SK-N-SH treated with all-trans-retinoic acid at 6 μM for 48 hours (cell line): ENCODE measurements around the gene CACNA2D3.
"Not testable (repeated sequence)": the region's sequence is repeated elsewhere in the genome, so short reads cannot be mapped to it uniquely, and the experiment has no call there.

ENCODE experiments used
- ATAC-seq: fragments of 200-7000 bp; cut with Tn5 transposase; 3 replicates; pipeline ENCODE4 v1.9.1; 2020; ENCODE audit warnings: mild to moderate bottlenecking, moderate library complexity
- ARNTL ChIP-seq: fragments of 450-650 bp; formaldehyde crosslinking; IDR thresholded peaks from 2 replicates; pipeline ENCODE4 v1.5.0; 2020; ENCODE audit warnings: low read depth, mild to moderate bottlenecking, moderate library complexity, borderline replicate concordance
- BACH2 ChIP-seq: fragments of 250-450 bp; sonication (Bioruptor Pico); IDR thresholded peaks from 2 replicates; pipeline ENCODE4 v1.9.0; 2021; ENCODE audit warnings: mild to moderate bottlenecking, borderline replicate concordance
- CSDC2 ChIP-seq: fragments of 250-450 bp; sonication (Bioruptor Pico); IDR thresholded peaks from 2 replicates; pipeline ENCODE4 v1.5.0; 2020; ENCODE audit warnings: mild to moderate bottlenecking, moderate library complexity
- ESRRG ChIP-seq: fragments of 250-450 bp; sonication (Bioruptor Pico); IDR thresholded peaks from 2 replicates; pipeline ENCODE4 v1.6.1; 2021; ENCODE audit warnings: mild to moderate bottlenecking
- GLIS3 ChIP-seq: fragments of 250-450 bp; sonication (Bioruptor Pico); IDR thresholded peaks from 2 replicates; pipeline ENCODE4 v1.5.0; 2020; ENCODE audit warnings: mild to moderate bottlenecking, moderate library complexity
- ISL1 ChIP-seq: fragments of 250-450 bp; sonication (Bioruptor Pico); IDR thresholded peaks from 2 replicates; pipeline ENCODE4 v2.1.2; 2022; ENCODE audit warnings: mild to moderate bottlenecking, moderate library complexity
- OSR1 ChIP-seq: fragments of 250-450 bp; sonication (Bioruptor Pico); IDR thresholded peaks from 2 replicates; pipeline ENCODE4 v1.8.0; 2022; ENCODE audit warnings: moderate library complexity, mild to moderate bottlenecking, inconsistent platforms
- PPARA ChIP-seq: fragments of 250-450 bp; sonication (Bioruptor Pico); IDR thresholded peaks from 2 replicates; pipeline ENCODE4 v1.5.0; 2020; ENCODE audit warnings: mild to moderate bottlenecking, borderline replicate concordance
- RARB ChIP-seq: fragments of 250-450 bp; sonication (Bioruptor Pico); IDR thresholded peaks from 2 replicates; pipeline ENCODE4 v1.8.0; 2021; ENCODE audit warnings: mild to moderate bottlenecking, moderate library complexity
- SNAI2 ChIP-seq: fragments of 250-450 bp; sonication (Bioruptor Pico); IDR thresholded peaks from 2 replicates; pipeline ENCODE4 v1.5.0; 2020; ENCODE audit warnings: mild to moderate bottlenecking, moderate library complexity
- TOX ChIP-seq: fragments of 250-450 bp; sonication (Bioruptor Pico); IDR thresholded peaks from 2 replicates; pipeline ENCODE4 v1.8.0; 2021; ENCODE audit warnings: mild to moderate bottlenecking, moderate library complexity, borderline replicate concordance
- ZC3H10 ChIP-seq: fragments of 250-450 bp; sonication (Bioruptor Pico); IDR thresholded peaks from 2 replicates; pipeline ENCODE4 v1.5.1; 2021; ENCODE audit warnings: mild to moderate bottlenecking, moderate library complexity
- ZFP3 ChIP-seq: fragments of 250-450 bp; sonication (Bioruptor Pico); IDR thresholded peaks from 2 replicates; pipeline ENCODE4 v1.5.0; 2020; ENCODE audit warnings: mild to moderate bottlenecking, moderate library complexity
- ZFP30 ChIP-seq: fragments of 450-650 bp; formaldehyde crosslinking; IDR thresholded peaks from 2 replicates; pipeline ENCODE4 v1.5.0; 2022; ENCODE audit warnings: mild to moderate bottlenecking, moderate library complexity
- ZNF565 ChIP-seq: fragments of 450-650 bp; formaldehyde crosslinking; conservative IDR thresholded peaks from 2 replicates; pipeline ENCODE4 v1.5.0; 2020; ENCODE audit warnings: low read depth, mild to moderate bottlenecking, moderate library complexity
- ZNF70 ChIP-seq: fragments of 450-650 bp; formaldehyde crosslinking; IDR thresholded peaks from 2 replicates; pipeline ENCODE4 v1.5.0; 2020; ENCODE audit warnings: mild to moderate bottlenecking, moderate library complexity
- ZNF8 ChIP-seq: fragments of 450-650 bp; formaldehyde crosslinking; IDR thresholded peaks from 2 replicates; pipeline ENCODE4 v1.5.0; 2020; ENCODE audit warnings: mild to moderate bottlenecking, moderate library complexity
- TF ChIP-seq, protein P1 (sequence below): fragments of 250-450 bp; sonication (Bioruptor Pico); IDR thresholded peaks from 2 replicates; pipeline ENCODE4 v1.8.0; 2020; ENCODE audit warnings: mild to moderate bottlenecking, moderate library complexity, borderline replicate concordance
- TF ChIP-seq, protein P2 (sequence below): fragments of 250-450 bp; sonication (Bioruptor Pico); IDR thresholded peaks from 2 replicates; pipeline ENCODE4 v1.5.0; 2020; ENCODE audit warnings: mild to moderate bottlenecking, moderate library complexity
- TF ChIP-seq, protein P3 (sequence below): fragments of 250-450 bp; sonication (Bioruptor Pico); IDR thresholded peaks from 2 replicates; pipeline ENCODE4 v1.5.1; 2020; ENCODE audit warnings: low read depth, mild to moderate bottlenecking, moderate library complexity
- TF ChIP-seq, protein P4 (sequence below): fragments of 250-450 bp; sonication (Bioruptor Pico); IDR thresholded peaks from 2 replicates; pipeline ENCODE4 v1.5.1; 2021; ENCODE audit warnings: mild to moderate bottlenecking, moderate library complexity

The CACNA2D3 gene

DNA sequence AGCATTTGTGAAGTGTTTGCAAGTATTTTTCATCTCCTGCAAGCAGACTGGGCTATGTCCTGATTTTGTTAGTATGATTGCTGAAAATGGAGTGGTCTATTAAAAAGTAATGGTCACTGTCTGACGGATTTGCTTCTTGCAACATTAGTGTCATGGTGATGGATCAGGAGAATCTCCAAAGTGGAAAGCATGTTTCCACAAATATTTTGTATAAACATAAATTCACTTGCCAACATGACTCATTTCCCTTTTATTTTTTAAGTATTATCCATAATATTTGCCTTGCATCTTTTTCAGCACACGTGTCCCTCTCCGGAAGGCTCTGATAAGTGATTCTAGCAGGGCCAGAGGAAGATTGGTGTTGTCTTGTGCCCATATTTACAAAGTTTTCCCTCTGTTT is 27.4 kb upstream of the CACNA2D3 start:
- ATAC-seq: no peak
- TF ChIP-seq ISL1 (peak; percentile 49; the same call in 1 of the 2 replicates), ESRRG (CRISPR knock-in tag) (no peak), ARNTL (CRISPR knock-in tag) (no peak)
- TF ChIP-seq, all 23 proteins: peak for 1

DNA sequence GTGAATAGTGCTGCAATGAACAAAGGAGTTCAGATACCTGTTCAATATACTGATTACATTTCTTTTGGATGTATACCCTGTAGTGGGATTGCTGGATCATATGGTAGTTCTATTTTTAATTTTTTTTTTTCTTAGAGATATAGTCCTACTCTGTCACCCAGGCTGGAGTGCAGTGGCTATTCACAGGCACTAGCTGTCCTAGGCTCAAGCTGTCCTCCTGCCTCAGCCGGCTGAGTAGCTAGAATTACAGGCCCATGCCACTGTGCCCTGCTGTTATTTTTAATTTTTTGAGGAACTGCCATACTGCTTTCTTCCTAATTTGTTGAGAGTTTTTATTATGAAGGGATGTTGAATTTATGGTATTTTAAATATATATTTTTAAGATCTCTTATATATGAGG is 23.0 kb upstream of the CACNA2D3 start:
- TF ChIP-seq ESRRG (CRISPR knock-in tag): no peak
- no peak for TF ChIP-seq RARB (CRISPR knock-in tag)
- no peak for TF ChIP-seq ZFP30 (CRISPR knock-in tag)
- TF ChIP-seq, protein P1, sequence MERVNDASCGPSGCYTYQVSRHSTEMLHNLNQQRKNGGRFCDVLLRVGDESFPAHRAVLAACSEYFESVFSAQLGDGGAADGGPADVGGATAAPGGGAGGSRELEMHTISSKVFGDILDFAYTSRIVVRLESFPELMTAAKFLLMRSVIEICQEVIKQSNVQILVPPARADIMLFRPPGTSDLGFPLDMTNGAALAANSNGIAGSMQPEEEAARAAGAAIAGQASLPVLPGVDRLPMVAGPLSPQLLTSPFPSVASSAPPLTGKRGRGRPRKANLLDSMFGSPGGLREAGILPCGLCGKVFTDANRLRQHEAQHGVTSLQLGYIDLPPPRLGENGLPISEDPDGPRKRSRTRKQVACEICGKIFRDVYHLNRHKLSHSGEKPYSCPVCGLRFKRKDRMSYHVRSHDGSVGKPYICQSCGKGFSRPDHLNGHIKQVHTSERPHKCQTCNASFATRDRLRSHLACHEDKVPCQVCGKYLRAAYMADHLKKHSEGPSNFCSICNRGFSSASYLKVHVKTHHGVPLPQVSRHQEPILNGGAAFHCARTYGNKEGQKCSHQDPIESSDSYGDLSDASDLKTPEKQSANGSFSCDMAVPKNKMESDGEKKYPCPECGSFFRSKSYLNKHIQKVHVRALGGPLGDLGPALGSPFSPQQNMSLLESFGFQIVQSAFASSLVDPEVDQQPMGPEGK: no peak
- no peak for TF ChIP-seq ZNF70 (CRISPR knock-in tag)
- TF ChIP-seq PPARA (CRISPR knock-in tag): no peak
- no peak for TF ChIP-seq TOX (CRISPR knock-in tag)
- TF ChIP-seq SNAI2 (CRISPR knock-in tag): no peak
- no peak for TF ChIP-seq ZNF565 (CRISPR knock-in tag)
- no peak for TF ChIP-seq ZNF8
- no peak for TF ChIP-seq ARNTL (CRISPR knock-in tag)
- TF ChIP-seq GLIS3 (CRISPR knock-in tag): no peak
- no peak for TF ChIP-seq ZC3H10
- TF ChIP-seq BACH2: no peak
- TF ChIP-seq, protein P2, sequence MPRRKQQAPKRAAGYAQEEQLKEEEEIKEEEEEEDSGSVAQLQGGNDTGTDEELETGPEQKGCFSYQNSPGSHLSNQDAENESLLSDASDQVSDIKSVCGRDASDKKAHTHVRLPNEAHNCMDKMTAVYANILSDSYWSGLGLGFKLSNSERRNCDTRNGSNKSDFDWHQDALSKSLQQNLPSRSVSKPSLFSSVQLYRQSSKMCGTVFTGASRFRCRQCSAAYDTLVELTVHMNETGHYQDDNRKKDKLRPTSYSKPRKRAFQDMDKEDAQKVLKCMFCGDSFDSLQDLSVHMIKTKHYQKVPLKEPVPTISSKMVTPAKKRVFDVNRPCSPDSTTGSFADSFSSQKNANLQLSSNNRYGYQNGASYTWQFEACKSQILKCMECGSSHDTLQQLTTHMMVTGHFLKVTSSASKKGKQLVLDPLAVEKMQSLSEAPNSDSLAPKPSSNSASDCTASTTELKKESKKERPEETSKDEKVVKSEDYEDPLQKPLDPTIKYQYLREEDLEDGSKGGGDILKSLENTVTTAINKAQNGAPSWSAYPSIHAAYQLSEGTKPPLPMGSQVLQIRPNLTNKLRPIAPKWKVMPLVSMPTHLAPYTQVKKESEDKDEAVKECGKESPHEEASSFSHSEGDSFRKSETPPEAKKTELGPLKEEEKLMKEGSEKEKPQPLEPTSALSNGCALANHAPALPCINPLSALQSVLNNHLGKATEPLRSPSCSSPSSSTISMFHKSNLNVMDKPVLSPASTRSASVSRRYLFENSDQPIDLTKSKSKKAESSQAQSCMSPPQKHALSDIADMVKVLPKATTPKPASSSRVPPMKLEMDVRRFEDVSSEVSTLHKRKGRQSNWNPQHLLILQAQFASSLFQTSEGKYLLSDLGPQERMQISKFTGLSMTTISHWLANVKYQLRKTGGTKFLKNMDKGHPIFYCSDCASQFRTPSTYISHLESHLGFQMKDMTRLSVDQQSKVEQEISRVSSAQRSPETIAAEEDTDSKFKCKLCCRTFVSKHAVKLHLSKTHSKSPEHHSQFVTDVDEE (CRISPR knock-in tag): no peak
- TF ChIP-seq CSDC2 (CRISPR knock-in tag): no peak
- ATAC-seq: no peak

DNA sequence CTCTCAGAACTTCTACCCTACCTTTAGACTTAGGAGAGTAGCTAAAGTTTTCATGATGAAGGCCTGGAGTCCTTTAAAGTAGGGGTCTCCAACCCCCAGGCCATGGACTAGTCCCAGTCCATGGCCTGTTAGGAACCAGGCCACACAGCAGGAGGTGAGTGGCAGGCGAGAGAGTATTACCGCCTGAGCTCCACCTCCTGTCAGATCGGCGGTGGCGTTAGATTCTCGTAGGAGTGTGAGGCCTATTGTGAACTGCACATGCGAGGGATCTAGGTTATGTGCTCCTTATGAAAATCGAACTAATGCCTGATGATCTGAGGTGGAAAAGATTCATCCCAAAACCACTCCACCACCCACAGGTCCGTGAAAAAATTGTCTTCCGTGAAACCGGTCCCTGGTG is 18.3 kb upstream of the CACNA2D3 start:
- TF ChIP-seq, protein P3, sequence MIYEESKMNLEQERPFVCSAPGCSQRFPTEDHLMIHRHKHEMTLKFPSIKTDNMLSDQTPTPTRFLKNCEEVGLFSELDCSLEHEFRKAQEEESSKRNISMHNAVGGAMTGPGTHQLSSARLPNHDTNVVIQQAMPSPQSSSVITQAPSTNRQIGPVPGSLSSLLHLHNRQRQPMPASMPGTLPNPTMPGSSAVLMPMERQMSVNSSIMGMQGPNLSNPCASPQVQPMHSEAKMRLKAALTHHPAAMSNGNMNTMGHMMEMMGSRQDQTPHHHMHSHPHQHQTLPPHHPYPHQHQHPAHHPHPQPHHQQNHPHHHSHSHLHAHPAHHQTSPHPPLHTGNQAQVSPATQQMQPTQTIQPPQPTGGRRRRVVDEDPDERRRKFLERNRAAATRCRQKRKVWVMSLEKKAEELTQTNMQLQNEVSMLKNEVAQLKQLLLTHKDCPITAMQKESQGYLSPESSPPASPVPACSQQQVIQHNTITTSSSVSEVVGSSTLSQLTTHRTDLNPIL (CRISPR knock-in tag): no peak
- TF ChIP-seq ZFP3 (no peak), ZC3H10 (no peak), RARB (CRISPR knock-in tag) (no peak), GLIS3 (CRISPR knock-in tag) (no peak)
- TF ChIP-seq, protein P4, sequence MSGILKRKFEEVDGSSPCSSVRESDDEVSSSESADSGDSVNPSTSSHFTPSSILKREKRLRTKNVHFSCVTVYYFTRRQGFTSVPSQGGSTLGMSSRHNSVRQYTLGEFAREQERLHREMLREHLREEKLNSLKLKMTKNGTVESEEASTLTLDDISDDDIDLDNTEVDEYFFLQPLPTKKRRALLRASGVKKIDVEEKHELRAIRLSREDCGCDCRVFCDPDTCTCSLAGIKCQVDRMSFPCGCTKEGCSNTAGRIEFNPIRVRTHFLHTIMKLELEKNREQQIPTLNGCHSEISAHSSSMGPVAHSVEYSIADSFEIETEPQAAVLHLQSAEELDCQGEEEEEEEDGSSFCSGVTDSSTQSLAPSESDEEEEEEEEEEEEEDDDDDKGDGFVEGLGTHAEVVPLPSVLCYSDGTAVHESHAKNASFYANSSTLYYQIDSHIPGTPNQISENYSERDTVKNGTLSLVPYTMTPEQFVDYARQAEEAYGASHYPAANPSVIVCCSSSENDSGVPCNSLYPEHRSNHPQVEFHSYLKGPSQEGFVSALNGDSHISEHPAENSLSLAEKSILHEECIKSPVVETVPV (CRISPR knock-in tag): no peak
- ATAC-seq: no peak

DNA sequence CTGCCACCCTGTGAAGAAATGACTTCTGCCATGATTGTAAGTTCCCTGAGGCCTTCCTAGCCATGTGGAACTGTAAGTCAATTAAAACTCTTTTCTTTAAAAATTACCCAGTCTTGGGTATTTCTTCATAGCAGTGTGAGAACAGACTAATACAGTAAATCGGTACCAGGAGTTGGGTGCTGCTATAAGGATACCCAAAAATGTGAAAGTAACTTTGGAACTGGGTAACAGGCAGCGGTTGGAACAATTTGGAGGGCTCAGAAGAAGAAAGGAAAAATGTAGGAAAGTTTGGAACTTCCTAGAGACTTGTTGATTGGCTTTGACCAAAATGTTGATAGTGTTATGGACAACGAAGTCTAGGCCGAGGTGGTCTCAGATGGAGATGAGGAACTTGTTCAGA is 6.2 kb upstream of the CACNA2D3 start:
- not testable (repeated sequence) for ATAC-seq

DNA sequence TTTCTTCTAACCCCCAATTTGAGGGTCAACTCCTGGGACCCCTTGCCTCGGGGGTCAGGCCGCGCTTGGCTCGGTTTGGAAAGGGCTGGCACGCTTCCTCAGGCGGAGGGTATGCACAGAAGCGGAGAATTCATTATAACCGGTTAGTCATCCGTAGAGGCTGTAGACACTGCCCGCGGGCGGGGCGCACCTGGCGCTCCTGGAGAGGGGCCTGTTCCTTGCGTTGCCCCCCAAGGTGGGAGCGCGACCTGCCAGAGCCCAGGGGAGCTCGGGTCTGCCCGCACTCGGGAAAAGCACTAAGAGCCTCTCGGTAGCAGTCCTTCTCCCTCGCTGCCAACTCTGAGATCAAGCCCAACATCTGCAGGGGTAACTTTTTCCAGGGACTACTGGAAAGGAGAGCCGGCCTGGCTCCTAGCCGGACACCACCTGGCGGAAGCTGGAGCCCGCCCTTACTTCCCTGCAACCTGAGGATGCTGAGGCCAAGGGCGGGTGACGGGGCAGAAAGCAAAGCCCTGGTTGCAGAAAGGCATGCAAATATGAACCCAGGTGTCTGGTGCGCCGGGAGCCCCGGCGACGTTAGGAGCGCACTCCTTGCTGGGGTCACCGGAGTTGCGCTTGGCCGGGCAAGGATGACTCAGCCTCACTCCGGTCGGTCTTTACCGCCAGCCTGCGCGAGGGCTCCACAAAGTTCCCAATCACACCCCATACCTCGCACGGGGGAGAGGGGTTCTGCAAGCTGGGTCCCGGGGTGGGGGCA is 1.5 kb upstream of the CACNA2D3 start:
- no peak for TF ChIP-seq ZFP30 (CRISPR knock-in tag)
- no peak for TF ChIP-seq OSR1 (CRISPR knock-in tag)
- TF ChIP-seq PPARA (CRISPR knock-in tag): no peak
- no peak for TF ChIP-seq ZNF565 (CRISPR knock-in tag)
- no peak for ATAC-seq
